HFFc6 (cell line): ENCODE measurements around the gene ST7. TPM values are rescaled to one million over a fixed set of nuclear protein-coding genes. Genes with fewer than 3 reads are reported as not detected.

ENCODE experiments used
- DNase-seq: peaks from one replicate; pipeline ENCODE4 v3.0.0-alpha.2; 2018
- H3K27ac Mint-ChIP-seq: 2 replicates; pipeline ENCODE4 v1.8.0; 2020; ENCODE audit warnings: mild to moderate bottlenecking, mixed read lengths
- H3K27me3 Mint-ChIP-seq: 2 replicates; pipeline ENCODE4 v1.8.0; 2021; ENCODE audit warnings: mild to moderate bottlenecking, moderate library complexity, mixed read lengths; ENCODE audit not compliant: insufficient read depth
- H3K36me3 Mint-ChIP-seq: 2 replicates; pipeline ENCODE4 v1.8.0; 2021; ENCODE audit warnings: low read depth, mixed read lengths
- H3K4me1 Mint-ChIP-seq: 2 replicates; pipeline ENCODE4 v1.8.0; 2020; ENCODE audit warnings: low read depth, mixed read lengths
- H3K4me3 Mint-ChIP-seq: 2 replicates; pipeline ENCODE4 v1.8.0; 2020; ENCODE audit warnings: mild to moderate bottlenecking, moderate library complexity, mixed read lengths
- H3K9me3 Mint-ChIP-seq: 2 replicates; pipeline ENCODE4 v1.8.0; 2020; ENCODE audit warnings: mild to moderate bottlenecking, mixed read lengths
- CTCF ChIP-seq: fragments of 200-600 bp; sonication (generic); IDR thresholded peaks from 2 replicates; pipeline ENCODE4 v1.5.0; 2021; ENCODE audit warnings: antibody characterized with exemption, mild to moderate bottlenecking
- total RNA-seq, 6 experiments: library from RNA; stranded (reverse); fragmentation: NEBNext Ultra II Directional; extraction: Animal tissue kit (Norgen Biotek cat#: 25700); gene quantifications; 2 replicates in 1 of 6; 3 replicates in 5 of 6; pipeline ENCODE4 v1.2.3, GENCODE V29; 2021

Gene ST7
- total RNA-seq, 6 experiments from 2014 or later = 13.5 to 18.8 (median 16.8) TPM

- peak overlapping the region; percentile 88 for H3K27ac Mint-ChIP-seq
Observed at GRCh38 chr7:117061751-117062150, 108.5 kb downstream of the ST7 start.

GRCh38 chr7:117062300-117062699 is 109.0 kb downstream of the ST7 start:
- H3K27me3 Mint-ChIP-seq = no peaks in the 10 kb centered on the region
- H3K4me3 Mint-ChIP-seq = peak overlapping the region; percentile 67; the same call in 1 of the 2 replicates
- peak overlapping the region; percentile 88 for H3K27ac Mint-ChIP-seq
- no peak for DNase-seq
- no peaks in the 10 kb centered on the region for H3K9me3 Mint-ChIP-seq
- no peaks in the 10 kb centered on the region for H3K36me3 Mint-ChIP-seq
- TF ChIP-seq CTCF = no peak
- H3K4me1 Mint-ChIP-seq = peaks cover 40% of the 10 kb centered on the region

More at GRCh38 chr7:117061751-117062150, 108.5 kb downstream of the ST7 start:
- H3K36me3 Mint-ChIP-seq = no peaks in the 10 kb centered on the region
- peak overlapping the region; percentile 67; the same call in 1 of the 2 replicates for H3K4me3 Mint-ChIP-seq
- H3K4me1 Mint-ChIP-seq = peaks cover 34% of the 10 kb centered on the region
- no peaks in the 10 kb centered on the region for H3K27me3 Mint-ChIP-seq
- no peaks in the 10 kb centered on the region for H3K9me3 Mint-ChIP-seq
- DNase-seq = peak; percentile 32
- no peak for TF ChIP-seq CTCF

GRCh38 chr7:117064688-117065087 is 111.4 kb downstream of the ST7 start:
- no peak for DNase-seq
- no peak for TF ChIP-seq CTCF
- Mint-ChIP-seq H3K4me1 (peaks cover 54% of the 10 kb centered on the region), H3K36me3 (no peaks in the 10 kb centered on the region), H3K4me3 (no peak overlapping the region), H3K27me3 (no peaks in the 10 kb centered on the region; the same call in 1 of the 2 replicates), H3K9me3 (no peaks in the 10 kb centered on the region), H3K27ac (no peak overlapping the region)

GRCh38 chr7:117065571-117066150 is 112.4 kb downstream of the ST7 start:
- Mint-ChIP-seq H3K9me3 (no peaks in the 10 kb centered on the region), H3K27me3 (no peaks in the 10 kb centered on the region; the same call in 1 of the 2 replicates), H3K27ac (no peak overlapping the region), H3K4me3 (no peak overlapping the region), H3K36me3 (no peaks in the 10 kb centered on the region), H3K4me1 (peaks cover 54% of the 10 kb centered on the region)
- no peak for DNase-seq
- TF ChIP-seq CTCF = no peak

GRCh38 chr7:117066668-117067067 is 113.4 kb downstream of the ST7 start:
- TF ChIP-seq CTCF = no peak
- H3K36me3 Mint-ChIP-seq = no peaks in the 10 kb centered on the region
- H3K9me3 Mint-ChIP-seq = no peaks in the 10 kb centered on the region
- H3K27ac Mint-ChIP-seq = no peak overlapping the region
- H3K4me1 Mint-ChIP-seq = peaks cover 50% of the 10 kb centered on the region
- no peak overlapping the region for H3K4me3 Mint-ChIP-seq
- DNase-seq = no peak
- H3K27me3 Mint-ChIP-seq = no peaks in the 10 kb centered on the region; the same call in 1 of the 2 replicates
